GM12878 (cell line): Measurements from ENCODE around the gene RAB22A. TPM values are rescaled to one million over a fixed set of nuclear protein-coding genes. Genes with fewer than 3 reads are reported as not detected.

Source experiments
- ATF3 ChIP-seq: IDR thresholded peaks from 2 replicates; pipeline ENCODE4 v1.6.1; 2011; ENCODE audit warnings: low read depth, mild to moderate bottlenecking, low read length, moderate library complexity, borderline replicate concordance; ENCODE audit errors: extremely low read depth
- BCL3 ChIP-seq: IDR thresholded peaks from 2 replicates; pipeline ENCODE4 v1.6.1; 2011; ENCODE audit warnings: borderline replicate concordance, low read depth, mild to moderate bottlenecking, moderate library complexity, low read length; ENCODE audit not compliant: insufficient read depth, poor library complexity, severe bottlenecking
- E2F4 ChIP-seq: IDR thresholded peaks from 2 replicates; pipeline ENCODE4 v1.6.1; 2012; ENCODE audit warnings: low read depth, low read length, improper control_type of control experiment
- E2F8 ChIP-seq: fragments of 450-650 bp; IDR thresholded peaks from 2 replicates; pipeline ENCODE4 v1.6.1; 2018; ENCODE audit warnings: mild to moderate bottlenecking, low read depth, moderate library complexity; ENCODE audit not compliant: partially characterized antibody
- EP300 ChIP-seq, 2 experiments: fragments of 150-350 bp in 1 of 2; IDR thresholded peaks; 2 replicates each; pipeline ENCODE4 v1.6.1; 2011 to 2012; ENCODE audit warnings: low read depth in 2 of 2, low read length in 2 of 2, borderline replicate concordance in 1 of 2, improper control_type of control experiment in 1 of 2, inconsistent platforms in 1 of 2; ENCODE audit not compliant: control insufficient read depth in 1 of 2
- HDGF ChIP-seq: fragments of 450-650 bp; IDR thresholded peaks from 2 replicates; pipeline ENCODE4 v1.6.1; 2016; ENCODE audit warnings: antibody characterized with exemption
- NFXL1 ChIP-seq: fragments of 450-650 bp; IDR thresholded peaks from 2 replicates; pipeline ENCODE4 v1.6.1; 2017; ENCODE audit warnings: antibody characterized with exemption, mild to moderate bottlenecking, borderline replicate concordance
- NR2F1 ChIP-seq: fragments of 450-650 bp; conservative IDR thresholded peaks from 2 replicates; pipeline ENCODE4 v1.6.1; 2017; ENCODE audit warnings: mild to moderate bottlenecking
- PAX8 ChIP-seq: fragments of 450-650 bp; IDR thresholded peaks from 2 replicates; pipeline ENCODE4 v1.6.1; 2017; ENCODE audit warnings: mild to moderate bottlenecking, moderate library complexity
- POLR2AphosphoS5 ChIP-seq: IDR thresholded peaks from 2 replicates; pipeline ENCODE4 v1.6.1; 2011; ENCODE audit warnings: mild to moderate bottlenecking, low read length, inconsistent platforms
- RBBP5 ChIP-seq: fragments of 200-600 bp; sonication (generic); conservative IDR thresholded peaks from 2 replicates; pipeline ENCODE4 v1.6.1; 2016
- ZBTB40 ChIP-seq: fragments of 450-650 bp; IDR thresholded peaks from 2 replicates; pipeline ENCODE4 v1.6.1; 2016; ENCODE audit warnings: mild to moderate bottlenecking, moderate library complexity, borderline replicate concordance
- ZNF687 ChIP-seq: fragments of 450-650 bp; IDR thresholded peaks from 2 replicates; pipeline ENCODE4 v1.6.1; 2017; ENCODE audit warnings: mild to moderate bottlenecking, moderate library complexity
- polyA plus RNA-seq, 11 experiments: library from polyadenylated mRNA; depleted of rRNA in 4 of 11; unstranded in 6 of 11; stranded (reverse) in 5 of 11; fragments of >200 nt; fragmentation: Nextera tagmentation in 4 of 11; fragmentation: Illumina TruSeq in 1 of 11; extraction: Ambion mirVana in 4 of 11; extraction: Trizol in 1 of 11; gene quantifications; 1 replicate in 1 of 11; 2 replicates in 10 of 11; pipeline versions ENCODE4 v1.2.1 to v1.2.3, GENCODE V29; 2011 to 2016; ENCODE audit warnings: inconsistent platforms in 2 of 11, missing spikeins in 2 of 11, low read depth in 1 of 11
- total RNA-seq, 4 experiments: library from RNA; depleted of rRNA in 3 of 4; stranded (reverse); fragments of >200 nt in 3 of 4; fragmentation: Illumina TruSeq in 1 of 4; extraction: Trizol in 1 of 4; gene quantifications; 2 replicates each; pipeline versions ENCODE4 v1.2.1 to v1.2.3, GENCODE V29; 2013 to 2021

RAB22A gene
- total and polyA plus RNA-seq, 10 of the 15 experiments (the other 5 are each of a cell fraction or from before 2014, with no cell fraction given) = 2.7 to 12.0 (median 10.0) TPM

GRCh38 chr20:58389324-58389967 lies 79.9 kb downstream of the RAB22A start (continued):
- no peak for TF ChIP-seq E2F4
- TF ChIP-seq PAX8 = no peak
- peak; percentile 67 for TF ChIP-seq NR2F1
- TF ChIP-seq ATF3 = no peak
- 0 out of 2 replicates have a peak, but pooled peaks have one; percentile 58 for TF ChIP-seq ZNF687
- TF ChIP-seq HDGF = no peak
- no peak for TF ChIP-seq RBBP5
- TF ChIP-seq POLR2AphosphoS5 = peak; percentile 49
- TF ChIP-seq EP300 (IDR thresholded peaks at IDR 0.05; ENCODE audit: borderline replicate concordance in 1 of 2, control insufficient read depth in 1 of 2, low read depth in 2 of 2, low read length in 2 of 2) = no peak
- TF ChIP-seq NFXL1 = no peak
- TF ChIP-seq E2F8 = no peak
- no peak for TF ChIP-seq BCL3
- no peak for TF ChIP-seq ZBTB40
